Ovary (tissue), 9 donors: ENCODE data around the gene IFI27L1. TPM values are rescaled to one million over a fixed set of nuclear protein-coding genes. Genes with fewer than 3 reads are reported as not detected.

Source experiments
- DNase-seq, 5 donors: peaks; one replicate each; pipeline ENCODE4 v3.0.0-alpha.2; 2019 to 2020
- H3K27ac ChIP-seq, 2 donors: fragments of 200-600 bp; one replicate each; pipeline versions ENCODE4 v1.5.1 to v1.8.0; 2019 to 2022
- H3K27me3 ChIP-seq: fragments of 200-600 bp; one replicate; pipeline ENCODE4 v1.8.0; 2022
- H3K36me3 ChIP-seq: fragments of 200-600 bp; sonication (generic); one replicate; pipeline ENCODE4 v1.5.1; 2019
- H3K4me1 ChIP-seq: one replicate; pipeline ENCODE4 v1.8.1; 2013; ENCODE audit warnings: mild to moderate bottlenecking, moderate library complexity; ENCODE audit not compliant: insufficient read depth
- H3K4me3 ChIP-seq: fragments of 200-600 bp; sonication (generic); one replicate; pipeline ENCODE4 v1.5.1; 2017
- H3K9me3 ChIP-seq, 2 donors: fragments of 200-600 bp in 1 of 2; sonication (generic) in 1 of 2; one replicate each; pipeline versions ENCODE4 v1.5.1 to v1.8.1; 2013 to 2019; ENCODE audit warnings: mild to moderate bottlenecking in 1 of 2, moderate library complexity in 1 of 2
- CTCF ChIP-seq, 3 donors: fragments of 450-650 bp in 2 of 3; fragments of 200-600 bp in 1 of 3; IDR thresholded peaks; one replicate each; pipeline versions ENCODE4 v1.5.1 to v1.8.0; 2016 to 2022; ENCODE audit warnings: antibody characterized with exemption in 3 of 3, mild to moderate bottlenecking in 1 of 3
- EP300 ChIP-seq: sonication (generic); formaldehyde crosslinking; IDR thresholded peaks from one replicate; pipeline ENCODE4 v1.6.1; 2017; ENCODE audit warnings: antibody characterized with exemption
- POLR2A ChIP-seq: fragments of 450-650 bp; IDR thresholded peaks from one replicate; pipeline ENCODE4 v1.6.1; 2017; ENCODE audit warnings: antibody characterized with exemption, mild to moderate bottlenecking, moderate library complexity
- WGBS, 3 donors: extraction: QIAGEN DNeasy Blood & Tissue Kit in 1 of 3; methylation state at CpG; one replicate each; pipeline versions ENCODE4 v1.1.5 to v1.1.7; 2013 to 2017; 5-methylcytosine and 5-hydroxymethylcytosine counted together
- intact Hi-C, 4 donors: fragments of 100-400 bp; cut with DNase I; formaldehyde crosslinking; loops; one replicate each; pipeline versions ENCODE4 v1.11.0 to v1.15.1; 2022 to 2023
- polyA plus RNA-seq, 2 donors: library from polyadenylated mRNA; stranded (reverse); fragments of 200-250 nt in 1 of 2; fragments of 350-450 nt in 1 of 2; fragmentation: Illumina TruSeq in 1 of 2; extraction: RNeasy Lipid Tissue Mini Kit (QIAGEN cat#74804) in 1 of 2; gene quantifications; one replicate each; pipeline ENCODE4 v1.2.3, GENCODE V29; 2013 to 2014
- total RNA-seq, 7 donors: library from RNA; depleted of rRNA in 2 of 7; stranded (reverse); fragments of >200 nt in 2 of 7; fragmentation: NEBNext Ultra II Directional in 3 of 7; extraction: Animal tissue kit (Norgen Biotek cat#: 25700) in 3 of 7; gene quantifications; one replicate each; pipeline versions ENCODE4 v1.1.0 to v1.2.4, GENCODE V29; 2016 to 2023
- donor health status: DM: no; HTN: no; CAD: no; lungs with moderate emphysema.
- donor health status: DM: no; HTN: no; CAD: no.
- donor health status: Bipolar disorder and iron deficiency.
- donor health status: DM: yes; HTN: yes; CAD: no.
- donor health status: DM: no; HTN: no; CAD: no.
- donor health status: DM: yes; HTN: yes; CAD: no.

IFI27L1 gene
- total and polyA plus RNA-seq, 9 donors = 21.5 to 57.0 (median 32.8) TPM

- WGBS, 3 donors = 83 to 89% (median 83%) methylated on average over 5 of the region's 5 CpGs
- Histone ChIP-seq H3K27me3 (no peaks in the 10 kb centered on the region), H3K4me1 (no peaks in the 10 kb centered on the region), H3K36me3 (no peaks in the 10 kb centered on the region), H3K27ac (no peak overlapping the region), H3K4me3 (no peak overlapping the region), H3K9me3 (no peaks in the 10 kb centered on the region)
- DNase-seq = no peak
- TF ChIP-seq POLR2A (no peak), CTCF (IDR thresholded peaks at IDR 0.05) (no peak), EP300 (no peak)
- intact Hi-C loops = no loop called here
Observed at GRCh38 chr14:94040247-94040646, 40.9 kb upstream of the IFI27L1 start.

- Histone ChIP-seq H3K36me3 (no peaks in the 10 kb centered on the region), H3K4me1 (no peaks in the 10 kb centered on the region), H3K9me3 (no peaks in the 10 kb centered on the region), H3K27ac (no peak overlapping the region), H3K27me3 (no peaks in the 10 kb centered on the region), H3K4me3 (no peak overlapping the region)
- 89 to 93% (median 93%) methylated on average over 13 of the region's 13 CpGs for WGBS, 3 donors
- intact Hi-C loops = no loop called here
- no peak for DNase-seq
- TF ChIP-seq EP300 = no peak
- TF ChIP-seq POLR2A = no peak
- TF ChIP-seq CTCF (IDR thresholded peaks at IDR 0.05) = no peak
Observed at GRCh38 chr14:94040796-94041195, 40.3 kb upstream of the IFI27L1 start.

- Histone ChIP-seq H3K4me1 (no peaks in the 10 kb centered on the region), H3K9me3 (no peaks in the 10 kb centered on the region), H3K36me3 (no peaks in the 10 kb centered on the region), H3K27ac (no peak overlapping the region), H3K27me3 (no peaks in the 10 kb centered on the region), H3K4me3 (no peak overlapping the region)
- TF ChIP-seq CTCF (IDR thresholded peaks at IDR 0.05) (no peak), POLR2A (no peak), EP300 (no peak)
- peak in 2 of 5 donors; percentile 29 to 64 for DNase-seq
- 53 to 58% (median 53%) methylated on average over 18 of the region's 18 CpGs for WGBS, 3 donors
- intact Hi-C loops = no loop called here
Observed at GRCh38 chr14:94041551-94042346, 39.4 kb upstream of the IFI27L1 start.

GRCh38 chr14:94042433-94043091 is 38.5 kb upstream of the IFI27L1 start:
- DNase-seq = no peak
- H3K27ac ChIP-seq = no peak overlapping the region
- TF ChIP-seq EP300 (no peak), POLR2A (no peak), CTCF (IDR thresholded peaks at IDR 0.05) (no peak)
- intact Hi-C loops = no loop called here
- 67 to 79% (median 68%) methylated on average over 12 of the region's 12 CpGs for WGBS, 3 donors
- H3K4me1 ChIP-seq = no peaks in the 10 kb centered on the region
- H3K36me3 ChIP-seq = no peaks in the 10 kb centered on the region
- no peaks in the 10 kb centered on the region for H3K27me3 ChIP-seq
- H3K4me3 ChIP-seq = no peak overlapping the region
- no peaks in the 10 kb centered on the region for H3K9me3 ChIP-seq
